RWPE2 (cell line): ENCODE results near the gene MELTF.

Experiments used
- ATAC-seq: fragments of 200-7000 bp; cut with Tn5 transposase; 3 replicates; pipeline ENCODE4 v1.9.1; 2021; ENCODE audit warnings: low read depth
- DNase-seq: peaks from one replicate; pipeline ENCODE4 v3.0.0-alpha.2; 2020; ENCODE audit warnings: low spot score
- H3K27ac ChIP-seq: fragments of 450-650 bp; 2 replicates; pipeline ENCODE4 v1.5.1; 2017; ENCODE audit warnings: mild to moderate bottlenecking; ENCODE audit not compliant: poor library complexity, severe bottlenecking
- H3K27me3 ChIP-seq: fragments of 250-450 bp; sonication (Bioruptor Pico); 2 replicates; pipeline ENCODE4 v1.5.1; 2021; ENCODE audit warnings: mild to moderate bottlenecking, moderate library complexity; ENCODE audit not compliant: insufficient read depth, poor library complexity, severe bottlenecking
- H3K36me3 ChIP-seq: fragments of 250-450 bp; sonication (Bioruptor Pico); 2 replicates; pipeline ENCODE4 v1.5.1; 2020; ENCODE audit warnings: low read depth, mild to moderate bottlenecking, moderate library complexity
- H3K4me1 ChIP-seq: fragments of 250-450 bp; sonication (Bioruptor Pico); 2 replicates; pipeline ENCODE4 v1.5.1; 2021; ENCODE audit warnings: mild to moderate bottlenecking, moderate library complexity; ENCODE audit not compliant: insufficient read depth, poor library complexity, severe bottlenecking
- H3K4me3 ChIP-seq: fragments of 250-450 bp; sonication (Bioruptor Pico); 2 replicates; pipeline ENCODE4 v1.5.1; 2021; ENCODE audit warnings: mild to moderate bottlenecking, moderate library complexity; ENCODE audit not compliant: severe bottlenecking
- H3K9me3 ChIP-seq: fragments of 250-450 bp; sonication (Bioruptor Pico); 2 replicates; pipeline ENCODE4 v1.5.1; 2021; ENCODE audit warnings: mild to moderate bottlenecking, moderate library complexity; ENCODE audit not compliant: severe bottlenecking
- CTCF ChIP-seq: fragments of 450-650 bp; IDR thresholded peaks from one replicate; pipeline ENCODE4 v1.5.1; 2017; ENCODE audit warnings: mild to moderate bottlenecking, moderate library complexity; ENCODE audit not compliant: poor library complexity, severe bottlenecking

Gene MELTF

GRCh38 chr3:197022405-197023231 is 7.0 kb downstream of the MELTF start:
- peak; percentile 54 for DNase-seq
- Histone ChIP-seq H3K36me3 (no peaks in the 10 kb centered on the region), H3K9me3 (no peaks in the 10 kb centered on the region), H3K27me3 (no peaks in the 10 kb centered on the region), H3K27ac (no peak overlapping the region), H3K4me3 (no peak overlapping the region), H3K4me1 (no peaks in the 10 kb centered on the region)
- ATAC-seq, result no peak
- TF ChIP-seq CTCF, result no peak

GRCh38 chr3:197021729-197022404 is 7.8 kb downstream of the MELTF start:
- Histone ChIP-seq H3K27me3 (no peaks in the 10 kb centered on the region), H3K27ac (no peak overlapping the region), H3K9me3 (no peaks in the 10 kb centered on the region), H3K4me1 (no peaks in the 10 kb centered on the region), H3K36me3 (no peaks in the 10 kb centered on the region), H3K4me3 (no peak overlapping the region)
- DNase-seq (peak; percentile 45), ATAC-seq (no peak)
- no peak for TF ChIP-seq CTCF

DNA sequence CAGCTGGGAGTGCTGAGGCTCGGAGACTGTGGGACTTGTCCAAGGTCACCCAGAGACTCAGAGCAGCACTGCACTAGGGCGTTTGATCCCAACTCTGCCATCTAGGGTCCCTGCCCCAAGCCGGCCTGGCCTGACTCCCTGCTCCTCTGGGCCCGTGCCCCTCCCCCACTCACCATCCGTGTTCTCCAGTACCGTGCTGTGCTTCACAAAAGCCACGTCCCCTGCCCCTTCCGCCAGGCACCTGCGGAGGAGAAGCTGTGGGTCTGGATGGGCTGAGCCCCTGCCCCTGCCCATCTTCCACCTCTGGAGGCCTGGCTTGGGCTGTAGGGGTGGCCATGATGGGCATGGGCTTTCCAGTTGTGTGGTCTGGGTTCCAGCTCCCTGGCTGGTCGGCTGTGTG is 8.4 kb downstream of the MELTF start:
- no peak for ATAC-seq
- H3K27me3 ChIP-seq, result no peaks in the 10 kb centered on the region
- no peak for TF ChIP-seq CTCF

GRCh38 chr3:197019535-197019934 is 10.1 kb downstream of the MELTF start:
- H3K36me3 ChIP-seq, result no peaks in the 10 kb centered on the region
- H3K9me3 ChIP-seq, result no peaks in the 10 kb centered on the region
- H3K4me1 ChIP-seq, result no peaks in the 10 kb centered on the region
- H3K4me3 ChIP-seq, result no peak overlapping the region
- no peak for TF ChIP-seq CTCF
- ATAC-seq (no peak), DNase-seq (no peak)
- no peaks in the 10 kb centered on the region for H3K27me3 ChIP-seq
- H3K27ac ChIP-seq, result no peak overlapping the region

More for the DNA sequence above, 8.4 kb downstream of the MELTF start:
- no peaks in the 10 kb centered on the region for H3K36me3 ChIP-seq
- no peak overlapping the region for H3K4me3 ChIP-seq
- H3K27ac ChIP-seq, result no peak overlapping the region
- H3K4me1 ChIP-seq, result no peaks in the 10 kb centered on the region
- peak; percentile 54 for DNase-seq
- no peaks in the 10 kb centered on the region for H3K9me3 ChIP-seq

DNA sequence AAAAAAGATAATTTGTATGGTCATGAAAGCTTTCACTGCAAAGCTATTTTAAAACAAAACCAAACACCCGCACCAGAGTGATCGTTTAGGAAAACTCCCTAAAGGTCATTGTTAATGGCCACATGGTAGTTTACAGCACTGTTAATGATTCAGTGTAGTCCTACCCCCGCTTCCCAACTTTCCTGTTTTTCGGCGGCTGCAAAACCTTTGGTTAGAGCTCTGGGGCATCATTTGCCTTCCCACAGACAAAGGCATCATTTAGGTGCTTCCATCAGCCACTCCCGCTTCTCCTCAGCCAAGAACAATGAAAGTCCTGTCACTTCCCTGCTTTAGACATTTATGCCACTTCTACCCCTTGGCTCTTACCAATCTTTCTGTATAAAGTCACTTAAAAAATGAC is 10.6 kb downstream of the MELTF start:
- Histone ChIP-seq H3K4me1 (no peaks in the 10 kb centered on the region), H3K27me3 (no peaks in the 10 kb centered on the region), H3K36me3 (no peaks in the 10 kb centered on the region), H3K27ac (no peak overlapping the region), H3K4me3 (no peak overlapping the region), H3K9me3 (no peaks in the 10 kb centered on the region)
- ATAC-seq, result no peak
- DNase-seq, result no peak
- TF ChIP-seq CTCF, result no peak
